H1 (cell line): ENCODE results near the gene FAM177B. TPM values are rescaled to one million over a fixed set of nuclear protein-coding genes. Genes with fewer than 3 reads are reported as not detected.

Experiments
- BRCA1 ChIP-seq: IDR thresholded peaks from 2 replicates; pipeline ENCODE4 v1.6.1; 2012; ENCODE audit warnings: low read depth, low read length, improper control_type of control experiment
- EP300 ChIP-seq, 2 experiments: IDR thresholded peaks; 1 replicate in 1 of 2; 2 replicates in 1 of 2; pipeline ENCODE4 v1.6.1; 2011 to 2012; ENCODE audit warnings: low read depth in 2 of 2, low read length in 2 of 2, mild to moderate bottlenecking in 2 of 2, borderline replicate concordance in 1 of 2, inconsistent platforms in 1 of 2, moderate library complexity in 1 of 2
- GABPA ChIP-seq: IDR thresholded peaks from 2 replicates; pipeline ENCODE4 v1.6.1; 2011; ENCODE audit warnings: mild to moderate bottlenecking, low read length, moderate library complexity, borderline replicate concordance; ENCODE audit not compliant: insufficient read depth
- HDAC2 ChIP-seq, 2 experiments: fragments of 300-600 bp in 1 of 2; sonication (generic) in 1 of 2; IDR thresholded peaks; 2 replicates each; pipeline ENCODE4 v1.6.1; 2011 to 2012; ENCODE audit warnings: low read depth in 2 of 2, low read length in 2 of 2, mild to moderate bottlenecking in 2 of 2, moderate library complexity in 2 of 2, borderline replicate concordance in 1 of 2, inconsistent platforms in 1 of 2
- RNF2 ChIP-seq: fragments of 200-900, 300-1000 bp; sonication (generic); IDR thresholded peaks from 2 replicates; pipeline ENCODE4 v1.7.1; 2016; ENCODE audit warnings: borderline replicate concordance, low read depth, mild to moderate bottlenecking, antibody characterized with exemption, low read length; ENCODE audit not compliant: poor library complexity, severe bottlenecking; ENCODE audit errors: missing control alignments
- SIRT6 ChIP-seq: IDR thresholded peaks from one replicate; pipeline ENCODE4 v1.7.1; 2012; ENCODE audit warnings: low read length, inconsistent platforms
- TAF7 ChIP-seq: optimal IDR thresholded peaks from 2 replicates; pipeline ENCODE3; 2011; ENCODE audit warnings: low read depth, mild to moderate bottlenecking, inconsistent platforms, low read length, moderate library complexity, borderline replicate concordance
- ZNF274 ChIP-seq: IDR thresholded peaks from 2 replicates; pipeline ENCODE4 v1.7.0; 2012; ENCODE audit warnings: low read length, borderline replicate concordance; ENCODE audit errors: extremely low read depth
- polyA plus RNA-seq, 7 experiments: library from polyadenylated mRNA; depleted of rRNA in 3 of 7; stranded (reverse) in 5 of 7; unstranded in 2 of 7; fragments of >200 nt in 5 of 7; fragments of 200-250 nt in 2 of 7; gene quantifications; 1 replicate in 5 of 7; 2 replicates in 1 of 7; 4 replicates in 1 of 7; pipeline versions ENCODE4 v1.2.1 to v1.2.3, GENCODE V29; 2011 to 2013; ENCODE audit warnings: missing spikeins in 2 of 7, mixed read lengths in 2 of 7
- total RNA-seq: library from RNA; stranded (reverse); fragmentation: NEBNext Ultra II Directional; extraction: Animal tissue kit (Norgen Biotek cat#: 25700); gene quantifications from 2 replicates; pipeline ENCODE4 v1.2.1, GENCODE V29; 2021

The FAM177B gene
- total and polyA plus RNA-seq, 2 of the 8 experiments (the other 6 are each of a cell fraction or from before 2014, with no cell fraction given) = 0.06 TPM; not detected in 1

DNA sequence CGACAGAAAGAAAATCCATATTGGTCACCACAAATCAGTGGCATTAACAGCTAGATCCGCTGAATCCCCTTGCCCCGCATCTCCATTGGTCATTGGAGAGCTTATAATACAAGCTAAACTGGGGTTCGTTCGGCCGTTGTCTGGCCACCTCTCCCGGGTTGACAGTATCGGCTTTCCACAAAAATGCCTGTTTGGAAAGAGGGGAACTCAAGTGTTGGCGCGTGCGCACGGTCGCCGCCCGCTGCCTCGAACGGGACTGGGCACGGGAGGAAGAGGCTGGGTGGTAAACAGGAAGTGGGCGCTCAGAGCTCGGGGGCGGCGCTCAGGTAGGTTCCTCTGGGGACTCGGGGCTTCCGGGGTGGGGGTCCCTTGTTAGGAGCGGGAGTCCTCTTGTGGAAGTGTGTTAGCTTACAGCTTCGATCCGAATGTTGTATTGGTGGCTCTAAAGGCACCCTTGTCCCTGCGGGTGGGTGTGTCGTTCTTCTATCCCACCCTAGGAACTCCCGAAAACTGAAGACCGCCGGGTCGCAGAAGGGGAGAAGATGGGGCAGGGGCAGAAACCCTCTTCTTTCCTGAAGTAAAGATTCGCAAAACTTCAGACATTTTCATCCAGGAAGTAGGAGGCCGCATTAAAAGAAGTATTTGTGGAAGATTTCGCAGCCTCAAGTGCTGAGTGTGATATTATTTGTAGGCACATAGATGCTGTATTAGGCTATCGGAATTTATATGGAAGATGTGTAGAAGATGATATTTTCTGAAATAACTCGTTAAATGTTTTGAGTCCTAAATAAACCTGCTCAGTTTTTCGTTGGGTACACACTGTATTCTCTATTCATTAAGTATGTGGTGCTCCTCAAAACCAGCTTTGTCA lies 23.7 kb upstream of the FAM177B start (continued):
- TF ChIP-seq ZNF274 (no peak), GABPA (no peak), TAF7 (peak; percentile 83), BRCA1 (no peak), HDAC2 (IDR thresholded peaks at IDR 0.05; ENCODE audit: borderline replicate concordance in 1 of 2, low read depth in 2 of 2, low read length in 2 of 2) (no peak), SIRT6 (no peak), RNF2 (no peak), EP300 (IDR thresholded peaks at IDR 0.05; ENCODE audit: borderline replicate concordance in 1 of 2, low read depth in 2 of 2, low read length in 2 of 2) (peak in 1 of 2 experiments; percentile 60; a peak in 1 of 3 replicates)
